ENCODE data around the gene UBAC1. TPM values are rescaled to one million over a fixed set of nuclear protein-coding genes. Genes with fewer than 3 reads are reported as not detected.
A peak's percentile ranks its signal among the peaks of the same experiment; 100 is the strongest.

UBAC1 gene
- total RNA-seq, 5 donors from 2014 or later (not counting 1 experiment from before 2014, with no cell fraction given): 25.9 to 37.3 (median 33.6) TPM

DNA sequence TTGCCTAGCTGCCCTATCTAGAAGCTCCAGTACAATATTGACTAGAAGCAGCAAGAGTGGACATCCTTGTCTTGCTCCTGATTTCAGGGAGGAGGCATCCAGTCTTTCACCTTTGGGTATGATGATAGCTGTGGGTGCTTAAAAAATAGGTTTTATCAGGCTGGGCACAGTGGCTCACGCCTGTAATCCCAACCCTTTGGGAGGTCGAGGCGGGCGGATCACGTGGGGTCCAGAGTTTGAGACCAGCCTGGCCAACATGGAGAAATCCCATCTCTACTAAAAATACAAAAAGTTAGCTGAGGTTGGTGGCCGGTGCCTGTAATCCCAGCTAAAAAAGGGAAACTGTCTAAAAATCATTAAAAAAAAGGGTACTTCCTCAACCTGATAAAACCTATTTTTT, 51.8 kb downstream of the UBAC1 start:
- DNase-seq (no peak), ATAC-seq (replicated peaks in 1 of 4) (no peak)
- H3K4me1 Mint-ChIP-seq: peaks cover 38 to 55% (median 52%) of the 10 kb centered on the region in 3 donors
- WGBS (ENCODE audit: insufficient coverage): no CpG with 5 or more reads among the region's 6 CpGs
- Histone ChIP-seq H3K4me1 (ENCODE audit: control insufficient read depth in 1 of 2, extremely low read depth in 1 of 2, insufficient read depth in 2 of 2, low read length in 2 of 2) (peaks cover 8 to 38% of the 10 kb centered on the region in 2 experiments), H3K9me3 (no peaks in the 10 kb centered on the region), H3K36me3 (ENCODE audit: control insufficient read depth in 2 of 2, extremely low read depth in 1 of 2, insufficient read depth in 1 of 2, low read length in 1 of 2) (peaks cover 20% of the 10 kb centered on the region in 2 donors), H3K27ac (ENCODE audit: low read length) (no peak overlapping the region), H3K4me3 (ENCODE audit: control insufficient read depth in 1 of 2, extremely low read depth in 1 of 2, low read length in 1 of 2) (no peak overlapping the region), H3K27me3 (replicated peaks in 1 of 2; ENCODE audit: control insufficient read depth in 2 of 2, extremely low read depth in 1 of 2, insufficient read depth in 2 of 2, low read length in 1 of 2) (no peaks in the 10 kb centered on the region)
- POLR2A ChIA-PET: no interaction called here
- H3K36me3 Mint-ChIP-seq: peaks cover 39% of the 10 kb centered on the region
- peak overlapping the region; percentile 75 to 88 (median 82) for H3K4me3 Mint-ChIP-seq
- no peak overlapping the region for H3K27ac Mint-ChIP-seq
- no peaks in the 10 kb centered on the region for H3K27me3 Mint-ChIP-seq
- H3K9me3 Mint-ChIP-seq: peaks cover 0 to 11% (median 5%) of the 10 kb centered on the region in 3 donors
- CTCF ChIA-PET: interaction anchor here in 1 of 2 donors (0.7 kb wide), 1 partner anchor 50 kb away, joined by 7 read pairs; no protein-coding TSS in a partner anchor

DNA sequence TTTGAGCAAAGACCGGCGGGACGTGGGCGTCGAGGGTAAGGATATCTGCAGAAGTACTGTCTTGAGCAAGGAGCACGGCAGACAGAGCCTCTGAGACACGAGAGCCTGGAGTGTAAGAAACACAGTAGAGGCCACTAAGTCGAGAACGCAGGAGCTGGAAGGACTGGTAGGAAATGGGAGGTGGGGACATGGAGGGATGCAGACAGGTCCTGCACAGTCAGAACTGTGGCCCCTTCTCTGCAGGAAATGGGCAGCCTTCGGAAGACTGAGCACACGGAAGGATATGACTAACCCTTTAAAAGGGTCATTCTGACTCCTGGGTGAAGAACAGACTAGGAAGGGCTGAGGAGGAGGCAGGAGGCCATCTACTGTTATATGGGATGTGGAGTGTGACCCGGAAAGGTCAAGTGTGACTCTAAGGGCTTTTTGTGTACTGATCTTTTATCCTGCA, 52.4 kb downstream of the UBAC1 start:
- no peak overlapping the region for H3K27ac ChIP-seq (ENCODE audit: low read length)
- H3K36me3 ChIP-seq (ENCODE audit: control insufficient read depth in 2 of 2, extremely low read depth in 1 of 2, insufficient read depth in 1 of 2, low read length in 1 of 2): peaks cover 17% of the 10 kb centered on the region in 2 donors
- H3K27me3 ChIP-seq (replicated peaks in 1 of 2; ENCODE audit: control insufficient read depth in 2 of 2, extremely low read depth in 1 of 2, insufficient read depth in 2 of 2, low read length in 1 of 2): no peaks in the 10 kb centered on the region
- Mint-ChIP-seq H3K27me3 (no peaks in the 10 kb centered on the region), H3K4me1 (peaks cover 39 to 59% (median 58%) of the 10 kb centered on the region in 3 donors), H3K36me3 (peaks cover 35% of the 10 kb centered on the region), H3K9me3 (peaks cover 0 to 10% (median 3%) of the 10 kb centered on the region in 3 donors), H3K4me3 (peak overlapping the region; percentile 75 to 88 (median 82)), H3K27ac (peak overlapping the region; percentile 55 to 78)
- ATAC-seq (replicated peaks in 1 of 4): no peak
- 82% methylated on average over 10 of the region's 12 CpGs for WGBS (ENCODE audit: insufficient coverage)
- H3K4me1 ChIP-seq (ENCODE audit: control insufficient read depth in 1 of 2, extremely low read depth in 1 of 2, insufficient read depth in 2 of 2, low read length in 2 of 2): peaks cover 8 to 38% of the 10 kb centered on the region in 2 experiments
- no peak for DNase-seq
- H3K4me3 ChIP-seq (ENCODE audit: control insufficient read depth in 1 of 2, extremely low read depth in 1 of 2, low read length in 1 of 2): peak overlapping the region in 1 of 2 donors; percentile 72
- no peaks in the 10 kb centered on the region for H3K9me3 ChIP-seq
- ChIA-PET CTCF (no interaction called here), POLR2A (no interaction called here)

DNA sequence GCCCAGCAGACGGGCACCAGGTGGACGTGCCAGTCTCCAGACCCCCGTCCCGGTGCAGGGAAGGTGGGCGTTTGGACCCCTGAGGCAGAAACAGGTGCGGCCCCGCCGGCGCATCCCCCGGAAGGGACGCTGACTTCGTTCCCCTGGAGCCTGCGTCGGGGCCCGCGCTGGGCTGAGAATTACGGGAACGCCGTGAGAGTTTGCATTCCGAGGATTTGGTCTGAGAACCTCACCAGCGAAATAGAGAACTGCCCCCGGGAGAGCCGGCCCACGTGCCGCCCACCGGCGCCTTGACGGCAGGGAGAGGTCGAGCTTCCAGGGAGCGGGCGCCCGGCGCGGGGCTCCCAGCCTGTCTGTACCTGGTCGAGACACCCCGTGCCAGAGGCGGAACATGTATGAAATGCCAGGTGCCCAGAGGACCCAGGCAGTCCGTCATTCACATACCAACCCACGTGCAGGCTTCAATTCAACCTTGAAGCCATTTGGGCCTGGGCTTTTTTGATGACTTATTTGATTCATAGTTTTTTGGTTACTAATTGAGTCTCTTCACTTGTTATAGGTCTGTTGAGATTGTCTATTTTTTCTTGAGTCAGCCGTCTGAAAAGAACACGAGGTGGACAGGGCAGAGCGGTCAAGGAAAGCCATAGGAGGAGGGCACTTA, 53.0 kb downstream of the UBAC1 start:
- ChIA-PET POLR2A (no interaction called here), CTCF (no interaction called here)
- H3K9me3 ChIP-seq: no peaks in the 10 kb centered on the region
- H3K27ac ChIP-seq (ENCODE audit: low read length): no peak overlapping the region
- peaks cover 44 to 64% (median 62%) of the 10 kb centered on the region in 3 donors for H3K4me1 Mint-ChIP-seq
- no peaks in the 10 kb centered on the region for H3K27me3 Mint-ChIP-seq
- H3K4me3 Mint-ChIP-seq: peak overlapping the region; percentile 75 to 88 (median 82)
- ATAC-seq (replicated peaks in 1 of 4) (peak in 3 of 4 experiments; percentile 1 to 13 (median 7)), DNase-seq (peak in 4 of 35 experiments; percentile 17 to 30 (median 25))
- H3K36me3 Mint-ChIP-seq: peaks cover 29% of the 10 kb centered on the region
- peak overlapping the region; percentile 55 to 78 for H3K27ac Mint-ChIP-seq
- H3K4me1 ChIP-seq (ENCODE audit: control insufficient read depth in 1 of 2, extremely low read depth in 1 of 2, insufficient read depth in 2 of 2, low read length in 2 of 2): peaks cover 8 to 38% of the 10 kb centered on the region in 2 experiments
- WGBS (ENCODE audit: insufficient coverage): 11% methylated on average over 33 of the region's 42 CpGs
- peak overlapping the region; percentile 69 to 72 for H3K4me3 ChIP-seq (ENCODE audit: control insufficient read depth in 1 of 2, extremely low read depth in 1 of 2, low read length in 1 of 2)
- peaks cover 0 to 6% (median 0%) of the 10 kb centered on the region in 3 donors for H3K9me3 Mint-ChIP-seq
- H3K36me3 ChIP-seq (ENCODE audit: control insufficient read depth in 2 of 2, extremely low read depth in 1 of 2, insufficient read depth in 1 of 2, low read length in 1 of 2): peaks cover 12% of the 10 kb centered on the region in 2 donors
- H3K27me3 ChIP-seq (replicated peaks in 1 of 2; ENCODE audit: control insufficient read depth in 2 of 2, extremely low read depth in 1 of 2, insufficient read depth in 2 of 2, low read length in 1 of 2): no peaks in the 10 kb centered on the region

DNA sequence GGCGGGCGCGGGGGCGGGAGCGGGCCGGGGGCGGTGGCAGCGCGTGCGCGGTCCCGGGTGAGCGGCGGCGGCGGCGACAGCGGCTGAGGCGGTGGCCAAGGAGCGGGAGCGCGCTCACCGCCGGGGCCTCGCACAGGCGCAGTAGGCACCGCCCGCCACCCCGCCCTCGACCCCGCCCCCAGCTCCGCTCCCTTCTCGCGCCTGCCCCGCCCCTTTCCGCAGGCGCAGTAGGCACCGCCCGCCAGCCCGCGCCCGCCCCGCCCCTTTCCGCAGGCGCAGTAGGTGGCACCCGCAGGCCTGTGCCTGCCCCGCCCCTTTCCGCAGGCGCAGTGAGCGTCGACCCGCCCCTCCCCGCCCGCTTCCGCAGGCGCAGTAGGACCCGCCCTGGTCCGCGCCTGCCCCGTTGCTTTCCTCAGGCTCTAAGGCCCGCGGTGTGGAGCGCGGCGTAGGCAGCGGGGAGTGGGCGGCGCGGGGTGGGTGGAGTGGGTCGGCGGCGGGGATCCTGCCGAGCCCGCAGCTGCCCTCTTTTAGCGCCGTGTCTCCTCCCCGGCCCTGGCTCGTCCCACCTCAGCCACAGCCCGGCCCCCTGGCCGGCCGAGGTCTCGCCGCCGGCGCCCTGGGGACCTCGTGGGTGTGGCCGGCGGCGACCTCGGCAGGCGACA, 53.6 kb downstream of the UBAC1 start, which contains the start of gene CAMSAP1:
TSS of gene CAMSAP1 (minus strand) at position 116 of the 662 bp plus-strand sequence. CDS start 387 bp downstream, outside the sequence.
- WGBS (ENCODE audit: insufficient coverage): 0% methylated on average over 70 of the region's 91 CpGs
- H3K4me3 ChIP-seq (ENCODE audit: control insufficient read depth in 1 of 2, extremely low read depth in 1 of 2, low read length in 1 of 2): peak within 1 kb of the TSS; percentile 69 to 72
- H3K4me1 ChIP-seq (ENCODE audit: control insufficient read depth in 1 of 2, extremely low read depth in 1 of 2, insufficient read depth in 2 of 2, low read length in 2 of 2): peaks cover 8 to 38% of the 10 kb centered on the region in 2 experiments
- ChIA-PET POLR2A (interaction anchor here in 1 of 2 donors (0.7 kb wide), 1 partner anchor 1743 kb away, joined by 4 read pairs; no protein-coding TSS in a partner anchor), CTCF (interaction anchor here in 1 of 2 donors (0.5 to 0.6 kb wide), 2 partner anchors 202 to 214 kb away, joined by 3 to 4 read pairs; no protein-coding TSS in a partner anchor)
- Mint-ChIP-seq H3K4me3 (peak within 1 kb of the TSS; percentile 82 to 89 (median 88)), H3K27me3 (no peaks in the 10 kb centered on the region), H3K9me3 (peaks cover 0 to 6% (median 0%) of the 10 kb centered on the region in 3 donors), H3K4me1 (peaks cover 48 to 70% (median 62%) of the 10 kb centered on the region in 3 donors), H3K27ac (peak within 1 kb of the TSS in 1 of 2 donors; percentile 80), H3K36me3 (peaks cover 26% of the 10 kb centered on the region)
- peak within 1 kb of the TSS; percentile 25 for H3K27ac ChIP-seq (ENCODE audit: low read length)
- H3K36me3 ChIP-seq (ENCODE audit: control insufficient read depth in 2 of 2, extremely low read depth in 1 of 2, insufficient read depth in 1 of 2, low read length in 1 of 2): peaks cover 9% of the 10 kb centered on the region in 2 donors
- ATAC-seq (replicated peaks in 1 of 4) (peak; percentile 86 to 90 (median 89)), DNase-seq (peak; percentile 86 to 98 (median 93))
- H3K27me3 ChIP-seq (replicated peaks in 1 of 2; ENCODE audit: control insufficient read depth in 2 of 2, extremely low read depth in 1 of 2, insufficient read depth in 2 of 2, low read length in 1 of 2): no peaks in the 10 kb centered on the region
- no peaks in the 10 kb centered on the region for H3K9me3 ChIP-seq

DNA sequence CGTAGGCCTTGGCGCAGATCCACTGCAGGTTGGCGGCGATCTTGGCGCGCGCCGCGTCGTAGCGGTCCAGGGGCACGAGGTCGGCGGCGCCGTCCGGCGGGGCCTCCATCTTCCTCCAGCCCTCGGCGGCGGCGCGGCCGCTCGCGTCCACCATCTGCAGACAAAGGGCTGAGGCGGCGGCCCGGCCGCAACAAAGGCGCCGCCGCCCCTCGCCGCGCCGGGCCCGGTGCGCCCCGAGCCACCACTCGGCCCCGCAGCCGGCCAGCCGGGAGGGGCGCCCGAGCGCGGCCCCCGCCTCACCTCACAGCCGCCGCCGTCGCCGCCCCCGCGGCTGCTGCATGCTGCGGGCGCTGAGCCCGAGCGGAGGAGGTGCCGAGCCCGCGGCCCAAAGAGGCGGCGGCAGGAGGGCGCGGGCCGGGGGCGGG, 54.2 kb downstream of the UBAC1 start:
- Histone ChIP-seq H3K9me3 (no peaks in the 10 kb centered on the region), H3K36me3 (ENCODE audit: control insufficient read depth in 2 of 2, extremely low read depth in 1 of 2, insufficient read depth in 1 of 2, low read length in 1 of 2) (peaks cover 7 to 9% of the 10 kb centered on the region in 2 donors), H3K27me3 (replicated peaks in 1 of 2; ENCODE audit: control insufficient read depth in 2 of 2, extremely low read depth in 1 of 2, insufficient read depth in 2 of 2, low read length in 1 of 2) (no peaks in the 10 kb centered on the region), H3K4me3 (ENCODE audit: control insufficient read depth in 1 of 2, extremely low read depth in 1 of 2, low read length in 1 of 2) (peak overlapping the region; percentile 35 to 48), H3K4me1 (ENCODE audit: control insufficient read depth in 1 of 2, extremely low read depth in 1 of 2, insufficient read depth in 2 of 2, low read length in 2 of 2) (peaks cover 8 to 38% of the 10 kb centered on the region in 2 experiments), H3K27ac (ENCODE audit: low read length) (no peak overlapping the region)
- ATAC-seq (replicated peaks in 1 of 4): no peak
- WGBS (ENCODE audit: insufficient coverage): under 1% methylated on average over 67 of the region's 69 CpGs
- Mint-ChIP-seq H3K27me3 (no peaks in the 10 kb centered on the region), H3K27ac (no peak overlapping the region), H3K4me3 (no peak overlapping the region), H3K9me3 (peaks cover 0 to 6% (median 0%) of the 10 kb centered on the region in 3 donors), H3K36me3 (peaks cover 22% of the 10 kb centered on the region), H3K4me1 (peaks cover 50 to 75% (median 66%) of the 10 kb centered on the region in 3 donors)
- no peak for DNase-seq
- CTCF ChIA-PET: interaction anchor here in 1 of 2 donors (0.5 kb wide), 1 partner anchor 214 kb away, joined by 3 read pairs; no protein-coding TSS in a partner anchor
- POLR2A ChIA-PET: interaction anchor here in 1 of 2 donors (0.7 kb wide), 1 partner anchor 1742 kb away, joined by 4 read pairs; no protein-coding TSS in a partner anchor

Data from T-cell (primary cell).